Upper lobe of left lung (tissue), 6 donors: ENCODE data around the gene KLC3. TPM values are rescaled to one million over a fixed set of nuclear protein-coding genes. Genes with fewer than 3 reads are reported as not detected.

ENCODE experiments used
- ATAC-seq, 2 donors: fragments of 200-7000 bp; cut with Tn5 transposase; one replicate each; pipeline ENCODE4 v1.9.1; 2022; ENCODE audit warnings: mild to moderate bottlenecking in 2 of 2, moderate library complexity in 2 of 2; ENCODE audit not compliant: low FRiP score in 2 of 2
- DNase-seq, 2 donors: peaks; one replicate each; pipeline ENCODE4 v3.0.0-alpha.2; 2019 to 2020
- H3K27ac ChIP-seq, 4 donors: fragments of 200-600 bp; sonication (generic); one replicate each; pipeline ENCODE4 v1.5.1; 2016 to 2019
- H3K27me3 ChIP-seq, 4 donors: fragments of 200-600 bp; sonication (generic); one replicate each; pipeline ENCODE4 v1.5.1; 2017 to 2019
- H3K36me3 ChIP-seq, 4 donors: fragments of 200-600 bp; sonication (generic); one replicate each; pipeline ENCODE4 v1.5.1; 2016 to 2019
- H3K4me1 ChIP-seq, 4 donors: fragments of 200-600 bp; sonication (generic); one replicate each; pipeline ENCODE4 v1.5.1; 2018 to 2019
- H3K4me3 ChIP-seq, 4 donors: fragments of 200-600 bp; sonication (generic); one replicate each; pipeline ENCODE4 v1.5.1; 2017 to 2019; ENCODE audit warnings: mild to moderate bottlenecking in 2 of 4, moderate library complexity in 1 of 4
- H3K9me3 ChIP-seq, 4 donors: fragments of 200-600 bp; sonication (generic); one replicate each; pipeline ENCODE4 v1.5.1; 2018 to 2019
- EP300 ChIP-seq, 4 donors: sonication (generic); formaldehyde crosslinking; IDR thresholded peaks; one replicate each; pipeline ENCODE4 v1.5.1; 2017; ENCODE audit warnings: antibody characterized with exemption in 4 of 4, control low read depth in 2 of 4
- POLR2A ChIP-seq, 4 donors: fragments of 450-650 bp; IDR thresholded peaks; one replicate each; pipeline ENCODE4 v1.5.1; 2016 to 2017; ENCODE audit warnings: antibody characterized with exemption in 4 of 4, mild to moderate bottlenecking in 2 of 4
- POLR2AphosphoS5 ChIP-seq, 2 donors: sonication (generic); formaldehyde crosslinking; IDR thresholded peaks; one replicate each; pipeline ENCODE4 v1.5.1; 2017; ENCODE audit warnings: antibody characterized with exemption in 2 of 2
- WGBS, 2 donors: methylation state at CpG; one replicate each; pipeline ENCODE4 v1.1.5; 2017 to 2018; 5-methylcytosine and 5-hydroxymethylcytosine counted together
- total RNA-seq, 6 donors: library from RNA; depleted of rRNA in 4 of 6; stranded (reverse); fragments of >200 nt in 4 of 6; gene quantifications; one replicate each; pipeline versions ENCODE4 v1.1.0 to v1.2.1, GENCODE V29; 2016 to 2021
- TF ChIP-seq, protein P1 (sequence below), 6 experiments: fragments of 450-650 bp in 4 of 6; fragments of 200-600 bp in 2 of 6; sonication (generic) in 2 of 6; IDR thresholded peaks; one replicate each; pipeline ENCODE4 v1.5.1; 2016 to 2019; ENCODE audit warnings: antibody characterized with exemption in 6 of 6
- donor health status: DM: no; HTN: no; CAD: no; lungs with moderate emphysema.
- donor health status: DM: no; HTN: yes; CAD: no; lungs with severe emphysema.

The KLC3 gene
- total RNA-seq, 6 donors from 2014 or later = 2.4 to 9.5 (median 3.9) TPM

- Histone ChIP-seq H3K27me3 (no peaks in the 10 kb centered on the region), H3K36me3 (peaks cover 0 to 63% (median 22%) of the 10 kb centered on the region in 4 donors), H3K4me3 (no peak overlapping the region), H3K4me1 (no peaks in the 10 kb centered on the region), H3K9me3 (no peaks in the 10 kb centered on the region), H3K27ac (no peak overlapping the region)
- DNase-seq (no peak), ATAC-seq (no peak)
- 79 to 95% methylated on average over 4 of the region's 4 CpGs for WGBS, 2 donors
- no peak for TF ChIP-seq POLR2AphosphoS5 (IDR thresholded peaks at IDR 0.05)
- TF ChIP-seq EP300 (IDR thresholded peaks at IDR 0.05) = no peak
- no peak for TF ChIP-seq POLR2A (IDR thresholded peaks at IDR 0.05)
Measured at GRCh38 chr19:45296355-45296754, 44.2 kb upstream of the KLC3 start.

DNA sequence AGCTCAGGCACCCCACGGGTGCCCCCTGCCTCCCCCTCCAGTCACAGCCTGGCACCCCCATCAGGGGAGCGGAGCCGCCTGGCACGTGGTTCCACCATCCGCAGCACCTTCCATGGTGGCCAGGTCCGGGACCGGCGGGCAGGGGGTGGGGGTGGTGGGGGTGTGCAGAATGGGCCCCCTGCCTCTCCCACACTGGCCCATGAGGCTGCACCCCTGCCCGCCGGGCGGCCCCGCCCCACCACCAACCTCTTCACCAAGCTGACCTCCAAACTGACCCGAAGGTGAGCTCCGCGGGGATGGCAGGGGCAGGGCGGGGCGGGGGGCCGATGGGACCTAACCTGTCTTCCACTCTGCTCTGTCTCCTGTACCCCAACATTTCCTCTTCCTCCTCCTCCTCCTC, 42.9 kb upstream of the KLC3 start:
- ATAC-seq (no peak), DNase-seq (peak in 1 of 2 donors; percentile 76)
- TF ChIP-seq POLR2A (IDR thresholded peaks at IDR 0.05) (no peak), EP300 (IDR thresholded peaks at IDR 0.05) (no peak), POLR2AphosphoS5 (IDR thresholded peaks at IDR 0.05) (no peak)
- TF ChIP-seq, protein P1, sequence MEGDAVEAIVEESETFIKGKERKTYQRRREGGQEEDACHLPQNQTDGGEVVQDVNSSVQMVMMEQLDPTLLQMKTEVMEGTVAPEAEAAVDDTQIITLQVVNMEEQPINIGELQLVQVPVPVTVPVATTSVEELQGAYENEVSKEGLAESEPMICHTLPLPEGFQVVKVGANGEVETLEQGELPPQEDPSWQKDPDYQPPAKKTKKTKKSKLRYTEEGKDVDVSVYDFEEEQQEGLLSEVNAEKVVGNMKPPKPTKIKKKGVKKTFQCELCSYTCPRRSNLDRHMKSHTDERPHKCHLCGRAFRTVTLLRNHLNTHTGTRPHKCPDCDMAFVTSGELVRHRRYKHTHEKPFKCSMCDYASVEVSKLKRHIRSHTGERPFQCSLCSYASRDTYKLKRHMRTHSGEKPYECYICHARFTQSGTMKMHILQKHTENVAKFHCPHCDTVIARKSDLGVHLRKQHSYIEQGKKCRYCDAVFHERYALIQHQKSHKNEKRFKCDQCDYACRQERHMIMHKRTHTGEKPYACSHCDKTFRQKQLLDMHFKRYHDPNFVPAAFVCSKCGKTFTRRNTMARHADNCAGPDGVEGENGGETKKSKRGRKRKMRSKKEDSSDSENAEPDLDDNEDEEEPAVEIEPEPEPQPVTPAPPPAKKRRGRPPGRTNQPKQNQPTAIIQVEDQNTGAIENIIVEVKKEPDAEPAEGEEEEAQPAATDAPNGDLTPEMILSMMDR (IDR thresholded peaks at IDR 0.05) = no peak
- Histone ChIP-seq H3K4me3 (no peak overlapping the region), H3K27ac (no peak overlapping the region), H3K9me3 (no peaks in the 10 kb centered on the region), H3K4me1 (no peaks in the 10 kb centered on the region), H3K36me3 (peaks cover 0 to 56% (median 23%) of the 10 kb centered on the region in 4 donors), H3K27me3 (no peaks in the 10 kb centered on the region)
- WGBS, 2 donors = 90 to 96% methylated on average over 6 to 11 of the region's 18 CpGs

- WGBS, 2 donors = 99% methylated on average over 4 to 5 of the region's 5 CpGs
- TF ChIP-seq, protein P1 (IDR thresholded peaks at IDR 0.05) = no peak
- no peak for TF ChIP-seq POLR2A (IDR thresholded peaks at IDR 0.05)
- no peak for TF ChIP-seq POLR2AphosphoS5 (IDR thresholded peaks at IDR 0.05)
- no peak for TF ChIP-seq EP300 (IDR thresholded peaks at IDR 0.05)
- ATAC-seq (no peak), DNase-seq (no peak)
- Histone ChIP-seq H3K27me3 (no peaks in the 10 kb centered on the region), H3K36me3 (peaks cover 0 to 55% (median 23%) of the 10 kb centered on the region in 4 donors), H3K27ac (no peak overlapping the region), H3K9me3 (no peaks in the 10 kb centered on the region), H3K4me3 (no peak overlapping the region), H3K4me1 (no peaks in the 10 kb centered on the region)
Measured at GRCh38 chr19:45298264-45298663, 42.3 kb upstream of the KLC3 start.

DNA sequence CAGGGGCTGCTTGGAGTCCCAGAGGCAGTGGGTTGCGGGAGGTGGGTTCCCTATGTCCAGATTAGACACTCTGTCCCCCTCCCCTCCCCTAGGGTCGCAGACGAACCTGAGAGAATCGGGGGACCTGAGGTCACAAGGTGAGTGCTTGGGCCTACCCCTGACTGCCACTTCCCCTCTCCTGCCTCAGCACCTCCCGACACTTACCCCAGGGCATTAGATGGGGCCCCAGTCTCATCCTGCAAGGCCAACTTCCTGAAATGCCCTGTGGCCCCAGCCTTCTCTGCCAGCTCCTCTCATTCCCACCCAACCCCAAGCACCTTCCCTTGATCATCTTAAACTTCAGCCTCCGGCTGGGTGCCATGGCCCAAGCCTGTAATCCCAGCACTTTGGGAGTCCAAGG, 40.8 kb upstream of the KLC3 start:
- Histone ChIP-seq H3K27ac (no peak overlapping the region), H3K9me3 (no peaks in the 10 kb centered on the region), H3K36me3 (peaks cover 0 to 45% (median 20%) of the 10 kb centered on the region in 4 donors), H3K4me1 (no peaks in the 10 kb centered on the region), H3K4me3 (no peak overlapping the region), H3K27me3 (no peaks in the 10 kb centered on the region)
- DNase-seq = no peak
- ATAC-seq = no peak
- TF ChIP-seq EP300 (IDR thresholded peaks at IDR 0.05) (no peak), POLR2A (IDR thresholded peaks at IDR 0.05) (no peak), POLR2AphosphoS5 (IDR thresholded peaks at IDR 0.05) (no peak)
- TF ChIP-seq, protein P1 (IDR thresholded peaks at IDR 0.05) = no peak
- 86 to 87% methylated on average over 6 of the region's 6 CpGs for WGBS, 2 donors

- no peak overlapping the region for H3K27ac ChIP-seq
- TF ChIP-seq EP300 (IDR thresholded peaks at IDR 0.05) (no peak), POLR2A (IDR thresholded peaks at IDR 0.05) (no peak), POLR2AphosphoS5 (IDR thresholded peaks at IDR 0.05) (no peak)
- TF ChIP-seq, protein P1 (IDR thresholded peaks at IDR 0.05) = no peak
- H3K4me1 ChIP-seq = no peaks in the 10 kb centered on the region
- no peaks in the 10 kb centered on the region for H3K9me3 ChIP-seq
- H3K36me3 ChIP-seq = peaks cover 0 to 26% (median 14%) of the 10 kb centered on the region in 4 donors
- no peaks in the 10 kb centered on the region for H3K27me3 ChIP-seq
- no peak overlapping the region for H3K4me3 ChIP-seq
- WGBS, 2 donors = 92 to 93% methylated on average over 21 to 27 of the region's 27 CpGs
- no peak for ATAC-seq
- DNase-seq = peak in 1 of 2 donors; percentile 77
Measured at GRCh38 chr19:45302416-45302815, 38.1 kb upstream of the KLC3 start.
